KMS-11 (cell line): ENCODE data around the gene ENAM.

Source experiments
- H2AFZ ChIP-seq: fragments of 200-600 bp; sonication (generic); 2 replicates; pipeline ENCODE4 v1.6.1; 2016; ENCODE audit warnings: antibody characterized with exemption, mixed run types, low read depth
- H3K27ac ChIP-seq: fragments of 200-600 bp; sonication (generic); 2 replicates; pipeline ENCODE4 v1.6.1; 2016; ENCODE audit warnings: mild to moderate bottlenecking, mixed run types
- H3K27me3 ChIP-seq: fragments of 200-600 bp; sonication (generic); 2 replicates; pipeline ENCODE4 v1.6.1; 2017; ENCODE audit warnings: mild to moderate bottlenecking, low read depth, mixed run types, moderate library complexity; ENCODE audit not compliant: insufficient read depth
- H3K36me3 ChIP-seq: fragments of 200-600 bp; sonication (generic); 2 replicates; pipeline ENCODE4 v1.6.1; 2017; ENCODE audit warnings: mild to moderate bottlenecking, mixed run types; ENCODE audit not compliant: insufficient read depth
- H3K4me1 ChIP-seq: fragments of 200-600 bp; sonication (generic); 2 replicates; pipeline ENCODE4 v1.6.1; 2016; ENCODE audit warnings: mild to moderate bottlenecking, low read depth, mixed run types; ENCODE audit not compliant: poor library complexity, severe bottlenecking
- H3K4me2 ChIP-seq: fragments of 200-600 bp; sonication (generic); 2 replicates; pipeline ENCODE4 v1.7.0; 2016; ENCODE audit warnings: mild to moderate bottlenecking, mixed run types
- H3K4me3 ChIP-seq: fragments of 200-600 bp; sonication (generic); IDR thresholded peaks from 2 replicates; pipeline ENCODE4 v1.6.1; 2017; ENCODE audit warnings: low read depth, low read length, mixed read lengths; ENCODE audit not compliant: insufficient read depth
- H3K79me2 ChIP-seq: fragments of 200-600 bp; sonication (generic); 2 replicates; pipeline ENCODE4 v1.6.1; 2016; ENCODE audit warnings: low read depth, mixed run types; ENCODE audit not compliant: insufficient read depth
- H3K9ac ChIP-seq: fragments of 200-600 bp; sonication (generic); 2 replicates; pipeline ENCODE4 v1.6.1; 2016; ENCODE audit warnings: mild to moderate bottlenecking, mixed run types
- H4K20me1 ChIP-seq: fragments of 200-600 bp; sonication (generic); 2 replicates; pipeline ENCODE4 v1.6.1; 2016; ENCODE audit warnings: mild to moderate bottlenecking, mixed run types; ENCODE audit not compliant: insufficient read depth
- TF ChIP-seq, protein P1 (sequence below): fragments of 200-600 bp; sonication (generic); conservative IDR thresholded peaks from 2 replicates; pipeline ENCODE4 v1.6.1; 2017; ENCODE audit warnings: low read depth, mild to moderate bottlenecking, antibody characterized with exemption, low read length, moderate library complexity, mixed read lengths

ENAM gene

DNA sequence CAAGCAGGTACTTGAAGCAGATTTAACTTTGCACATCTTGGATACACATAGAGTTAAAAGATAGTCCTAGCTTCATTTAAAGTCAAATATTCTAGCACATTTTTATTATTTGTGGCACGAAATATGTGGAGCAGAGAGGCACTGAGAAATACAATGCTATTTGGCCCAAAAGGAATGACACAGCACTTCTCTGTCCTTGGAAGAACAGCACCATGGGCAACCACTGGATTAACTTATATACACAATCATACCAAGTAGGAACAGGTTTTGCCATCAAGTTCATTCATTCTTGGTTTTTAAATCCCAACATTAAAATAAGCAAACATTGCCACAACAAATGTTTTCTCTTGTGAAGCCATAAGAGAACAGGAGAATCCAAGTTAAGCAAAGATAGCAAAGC, 924 bp upstream of the ENAM start:
- no peaks in the 10 kb centered on the region for H4K20me1 ChIP-seq
- H2AFZ ChIP-seq = no peak overlapping the region
- H3K36me3 ChIP-seq = no peaks in the 10 kb centered on the region
- H3K27ac ChIP-seq = no peak overlapping the region
- no peak overlapping the region for H3K9ac ChIP-seq
- no peak overlapping the region; the same call in 1 of the 2 replicates for H3K4me2 ChIP-seq
- TF ChIP-seq, protein P1, sequence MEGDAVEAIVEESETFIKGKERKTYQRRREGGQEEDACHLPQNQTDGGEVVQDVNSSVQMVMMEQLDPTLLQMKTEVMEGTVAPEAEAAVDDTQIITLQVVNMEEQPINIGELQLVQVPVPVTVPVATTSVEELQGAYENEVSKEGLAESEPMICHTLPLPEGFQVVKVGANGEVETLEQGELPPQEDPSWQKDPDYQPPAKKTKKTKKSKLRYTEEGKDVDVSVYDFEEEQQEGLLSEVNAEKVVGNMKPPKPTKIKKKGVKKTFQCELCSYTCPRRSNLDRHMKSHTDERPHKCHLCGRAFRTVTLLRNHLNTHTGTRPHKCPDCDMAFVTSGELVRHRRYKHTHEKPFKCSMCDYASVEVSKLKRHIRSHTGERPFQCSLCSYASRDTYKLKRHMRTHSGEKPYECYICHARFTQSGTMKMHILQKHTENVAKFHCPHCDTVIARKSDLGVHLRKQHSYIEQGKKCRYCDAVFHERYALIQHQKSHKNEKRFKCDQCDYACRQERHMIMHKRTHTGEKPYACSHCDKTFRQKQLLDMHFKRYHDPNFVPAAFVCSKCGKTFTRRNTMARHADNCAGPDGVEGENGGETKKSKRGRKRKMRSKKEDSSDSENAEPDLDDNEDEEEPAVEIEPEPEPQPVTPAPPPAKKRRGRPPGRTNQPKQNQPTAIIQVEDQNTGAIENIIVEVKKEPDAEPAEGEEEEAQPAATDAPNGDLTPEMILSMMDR = no peak
- no peak overlapping the region for H3K4me3 ChIP-seq
- H3K4me1 ChIP-seq = peaks cover 10% of the 10 kb centered on the region
- no peaks in the 10 kb centered on the region for H3K27me3 ChIP-seq
- no peaks in the 10 kb centered on the region for H3K79me2 ChIP-seq

DNA sequence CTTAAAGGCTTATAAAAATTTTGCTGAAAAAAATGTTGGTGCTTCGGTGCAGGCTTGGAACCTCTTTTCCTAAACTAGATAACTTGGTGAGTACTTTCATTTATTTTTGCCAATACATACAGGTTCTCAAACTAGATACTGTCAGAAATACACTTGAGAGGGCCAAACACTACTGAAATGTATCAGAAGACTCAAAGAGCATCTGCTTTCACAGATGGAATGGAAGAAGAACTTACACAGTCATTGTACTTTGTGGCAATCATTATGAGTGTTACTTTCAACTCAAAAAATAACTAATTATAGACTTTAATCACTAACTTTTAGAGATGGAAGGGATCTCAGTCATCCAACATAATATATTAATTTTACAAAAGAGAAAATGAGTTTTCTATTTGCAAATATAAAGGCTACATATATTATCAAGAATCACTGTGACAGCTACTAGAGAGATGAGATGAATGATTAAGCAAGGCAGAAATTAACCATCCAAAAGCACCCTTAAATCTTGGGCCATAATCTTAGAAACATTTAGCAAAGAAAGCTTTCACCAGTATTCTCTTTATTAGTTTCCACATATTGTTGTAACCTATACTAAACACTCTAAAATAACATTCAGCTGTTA, 1.0 kb downstream of the ENAM start:
- Histone ChIP-seq H3K27ac (no peak overlapping the region), H3K4me2 (no peak overlapping the region), H4K20me1 (no peaks in the 10 kb centered on the region), H2AFZ (no peak overlapping the region), H3K36me3 (no peaks in the 10 kb centered on the region), H3K9ac (no peak overlapping the region), H3K4me1 (peaks cover 20% of the 10 kb centered on the region), H3K4me3 (no peak overlapping the region), H3K27me3 (no peaks in the 10 kb centered on the region), H3K79me2 (no peaks in the 10 kb centered on the region)
- TF ChIP-seq, protein P1 = no peak

DNA sequence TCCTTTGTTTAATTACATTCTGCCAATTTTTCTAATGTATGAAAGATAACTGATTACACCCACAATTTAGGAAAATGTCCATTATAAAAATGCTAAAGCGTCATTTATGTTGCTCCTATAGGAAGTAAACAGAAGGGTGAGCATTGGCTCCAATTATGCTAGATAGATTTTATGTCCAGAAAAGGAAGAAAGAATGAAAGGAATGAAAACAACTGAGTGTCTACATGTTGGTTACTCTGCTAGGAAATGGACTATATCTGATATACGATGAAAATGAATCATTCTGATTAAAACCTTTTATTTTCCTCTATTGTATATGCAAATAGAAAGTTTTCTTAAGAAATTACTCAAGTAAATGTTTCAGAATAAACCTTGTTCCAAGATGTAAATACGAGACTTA, 1.6 kb downstream of the ENAM start:
- Histone ChIP-seq H3K27me3 (no peaks in the 10 kb centered on the region), H3K4me1 (peaks cover 25% of the 10 kb centered on the region), H2AFZ (no peak overlapping the region), H3K36me3 (no peaks in the 10 kb centered on the region), H3K27ac (no peak overlapping the region), H3K4me2 (no peak overlapping the region), H4K20me1 (no peaks in the 10 kb centered on the region), H3K9ac (no peak overlapping the region), H3K79me2 (no peaks in the 10 kb centered on the region), H3K4me3 (no peak overlapping the region)
- TF ChIP-seq, protein P1 = no peak

DNA sequence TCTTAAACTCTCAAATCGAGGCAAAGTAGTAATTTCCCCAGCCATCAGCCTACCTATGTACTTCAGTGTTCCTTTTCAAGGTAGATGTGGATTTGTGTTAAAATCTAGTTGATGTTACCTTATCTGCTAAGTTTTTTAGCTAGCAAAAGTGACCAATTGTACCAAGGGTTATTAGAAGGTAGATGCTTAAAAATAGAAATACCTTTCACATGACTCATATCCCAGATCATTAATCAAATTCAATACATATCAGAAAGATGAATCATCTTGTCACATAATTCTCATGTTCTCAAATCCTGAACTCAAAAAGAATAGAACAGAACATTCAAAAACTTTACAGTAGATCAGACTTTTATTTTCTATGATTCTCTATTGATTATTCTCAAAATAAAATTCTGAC, 3.5 kb downstream of the ENAM start:
- TF ChIP-seq, protein P1 = no peak
- Histone ChIP-seq H3K27me3 (no peaks in the 10 kb centered on the region), H4K20me1 (no peaks in the 10 kb centered on the region), H3K4me1 (peaks cover 42% of the 10 kb centered on the region), H3K4me3 (no peak overlapping the region), H3K27ac (no peak overlapping the region), H3K36me3 (no peaks in the 10 kb centered on the region), H3K9ac (no peak overlapping the region), H2AFZ (no peak overlapping the region), H3K79me2 (no peaks in the 10 kb centered on the region), H3K4me2 (no peak overlapping the region)
